WTC11 (cell line): ENCODE measurements around the gene GSTK1. TPM values are rescaled to one million over a fixed set of nuclear protein-coding genes. Genes with fewer than 3 reads are reported as not detected.

Experiments
- ATAC-seq: fragments of 200-7000 bp; cut with Tn5 transposase; 2 replicates; pipeline ENCODE4 v1.10.0; 2021; ENCODE audit warnings: mild to moderate bottlenecking, moderate library complexity
- CTCF ChIA-PET: fragments of 300-600 bp; sonication (Branson Sonifier 250); formaldehyde crosslinking; loops from one replicate; lab custom pipeline; 2021; ENCODE audit warnings: antibody characterized with exemption; lab: Charles Lee
- POLR2A ChIA-PET: fragments of 350-600 bp; sonication (Branson Sonifier 250); formaldehyde crosslinking; loops from one replicate; lab custom pipeline; 2021; ENCODE audit warnings: antibody characterized with exemption; lab: Charles Lee
- DNase-seq: peaks from one replicate; pipeline ENCODE4 v3.0.0; 2021; ENCODE audit warnings: low spot score
- H3K27ac Mint-ChIP-seq: 2 replicates; pipeline ENCODE4 v1.8.0; 2021; ENCODE audit warnings: mixed read lengths
- H3K27me3 Mint-ChIP-seq: 2 replicates; pipeline ENCODE4 v1.8.0; 2021; ENCODE audit warnings: low read depth, mild to moderate bottlenecking, moderate library complexity, mixed read lengths
- H3K36me3 Mint-ChIP-seq: 2 replicates; pipeline ENCODE4 v1.8.0; 2021; ENCODE audit warnings: mixed read lengths
- H3K4me1 Mint-ChIP-seq: 2 replicates; pipeline ENCODE4 v1.8.0; 2022; ENCODE audit warnings: mixed read lengths
- H3K4me3 Mint-ChIP-seq: 2 replicates; pipeline ENCODE4 v1.8.0; 2021; ENCODE audit warnings: mild to moderate bottlenecking, moderate library complexity, mixed read lengths
- H3K9me3 Mint-ChIP-seq: 2 replicates; pipeline ENCODE4 v1.8.0; 2021; ENCODE audit warnings: mixed read lengths
- AR ChIP-seq: fragments of 250-450 bp; sonication (Bioruptor Pico); IDR thresholded peaks from 2 replicates; pipeline ENCODE4 v1.9.0; 2021; ENCODE audit warnings: mild to moderate bottlenecking
- EMX1 ChIP-seq: fragments of 250-450 bp; sonication (Bioruptor Pico); IDR thresholded peaks from 2 replicates; pipeline ENCODE4 v1.8.0; 2021; ENCODE audit warnings: mild to moderate bottlenecking
- ESRRA ChIP-seq: sonication (generic); formaldehyde crosslinking; IDR thresholded peaks from 2 replicates; pipeline ENCODE4 v1.8.1; 2022; ENCODE audit warnings: mild to moderate bottlenecking, missing genetic modification reagents, borderline replicate concordance
- GABPB1 ChIP-seq: sonication (generic); formaldehyde crosslinking; IDR thresholded peaks from 2 replicates; pipeline ENCODE4 v1.8.1; 2023; ENCODE audit warnings: mild to moderate bottlenecking, missing genetic modification reagents
- GTF2I ChIP-seq: fragments of 250-450 bp; sonication (Bioruptor Pico); conservative IDR thresholded peaks from 2 replicates; pipeline ENCODE4 v1.4.0; 2021; ENCODE audit warnings: mild to moderate bottlenecking
- NFATC4 ChIP-seq: fragments of 250-450 bp; sonication (Bioruptor Pico); IDR thresholded peaks from 2 replicates; pipeline ENCODE4 v1.9.0; 2021; ENCODE audit warnings: mild to moderate bottlenecking
- PREB ChIP-seq: sonication (generic); formaldehyde crosslinking; IDR thresholded peaks from 2 replicates; pipeline ENCODE4 v1.8.1; 2022; ENCODE audit warnings: mild to moderate bottlenecking, missing genetic modification reagents, moderate library complexity, borderline replicate concordance
- RELA ChIP-seq: sonication (generic); formaldehyde crosslinking; IDR thresholded peaks from 2 replicates; pipeline ENCODE4 v1.8.1; 2022; ENCODE audit warnings: missing genetic modification reagents, mild to moderate bottlenecking, borderline replicate concordance
- RORB ChIP-seq: fragments of 250-450 bp; sonication (Bioruptor Pico); IDR thresholded peaks from 2 replicates; pipeline ENCODE4 v1.9.0; 2021; ENCODE audit warnings: mild to moderate bottlenecking
- TCF7 ChIP-seq: sonication (generic); formaldehyde crosslinking; IDR thresholded peaks from 2 replicates; pipeline ENCODE4 v1.8.0; 2022; ENCODE audit warnings: mild to moderate bottlenecking, low read depth, missing genetic modification reagents, moderate library complexity
- ZNF317 ChIP-seq: sonication (generic); formaldehyde crosslinking; IDR thresholded peaks from 2 replicates; pipeline ENCODE4 v1.8.1; 2023; ENCODE audit warnings: low read depth, mild to moderate bottlenecking, moderate library complexity, missing genetic modification reagents, borderline replicate concordance
- ZNF425 ChIP-seq: fragments of 250-450 bp; sonication (Bioruptor Pico); conservative IDR thresholded peaks from 2 replicates; pipeline ENCODE4 v1.9.0; 2021; ENCODE audit warnings: mild to moderate bottlenecking
- ZNF671 ChIP-seq: fragments of 250-450 bp; sonication (Bioruptor Pico); IDR thresholded peaks from 2 replicates; pipeline ENCODE4 v1.8.0; 2021; ENCODE audit warnings: mild to moderate bottlenecking
- total RNA-seq: library from RNA; stranded (reverse); gene quantifications from 3 replicates; pipeline ENCODE4 v1.2.3, GENCODE V29; 2021
- TF ChIP-seq, protein P1 (sequence below): sonication (generic); formaldehyde crosslinking; IDR thresholded peaks from 2 replicates; pipeline ENCODE4 v1.8.1; 2023; ENCODE audit warnings: mild to moderate bottlenecking, moderate library complexity, missing genetic modification reagents
- TF ChIP-seq, protein P2 (sequence below): sonication (generic); formaldehyde crosslinking; IDR thresholded peaks from 2 replicates; pipeline ENCODE4 v1.8.1; 2023; ENCODE audit warnings: mild to moderate bottlenecking, missing genetic modification reagents, moderate library complexity
- TF ChIP-seq, protein P3 (sequence below): fragments of 200-600 bp; IDR thresholded peaks from 2 replicates; pipeline ENCODE4 v1.8.0; 2022; ENCODE audit warnings: antibody characterized with exemption

Gene GSTK1
- total RNA-seq, 1 experiment from 2014 or later, result 30.1 TPM

- no peak for TF ChIP-seq ESRRA (CRISPR knock-in tag)
- no peak for TF ChIP-seq ZNF425 (CRISPR knock-in tag)
- no peak for TF ChIP-seq RORB (CRISPR knock-in tag)
- no peak for TF ChIP-seq EMX1 (CRISPR knock-in tag)
- no peak for TF ChIP-seq GTF2I (CRISPR knock-in tag)
- no peak for TF ChIP-seq TCF7 (CRISPR knock-in tag)
- TF ChIP-seq AR (CRISPR knock-in tag), result no peak
- TF ChIP-seq PREB, result no peak
- TF ChIP-seq ZNF317 (CRISPR knock-in tag), result no peak
- TF ChIP-seq NFATC4, result no peak
Observed at GRCh38 chr7:143271240-143271639, 8.0 kb downstream of the GSTK1 start (continued).

GRCh38 chr7:143272871-143273270 lies 9.6 kb downstream of the GSTK1 start:
- Mint-ChIP-seq H3K4me1 (no peaks in the 10 kb centered on the region), H3K27me3 (no peaks in the 10 kb centered on the region; the same call in none of the 2 replicates), H3K27ac (no peak overlapping the region), H3K36me3 (no peaks in the 10 kb centered on the region; the same call in 1 of the 2 replicates), H3K4me3 (no peak overlapping the region), H3K9me3 (peaks cover 4% of the 10 kb centered on the region; the same call in 1 of the 2 replicates)
- ATAC-seq, result no peak
- DNase-seq, result no peak
- CTCF ChIA-PET, result interaction anchor here (0.9 kb wide), 1 partner anchor 15 kb away, joined by 3 read pairs; the partner anchor contains the start of gene CASP2
- no peak for TF ChIP-seq GABPB1 (CRISPR knock-in tag)
- no peak for TF ChIP-seq RELA (CRISPR knock-in tag)
- TF ChIP-seq, protein P1, sequence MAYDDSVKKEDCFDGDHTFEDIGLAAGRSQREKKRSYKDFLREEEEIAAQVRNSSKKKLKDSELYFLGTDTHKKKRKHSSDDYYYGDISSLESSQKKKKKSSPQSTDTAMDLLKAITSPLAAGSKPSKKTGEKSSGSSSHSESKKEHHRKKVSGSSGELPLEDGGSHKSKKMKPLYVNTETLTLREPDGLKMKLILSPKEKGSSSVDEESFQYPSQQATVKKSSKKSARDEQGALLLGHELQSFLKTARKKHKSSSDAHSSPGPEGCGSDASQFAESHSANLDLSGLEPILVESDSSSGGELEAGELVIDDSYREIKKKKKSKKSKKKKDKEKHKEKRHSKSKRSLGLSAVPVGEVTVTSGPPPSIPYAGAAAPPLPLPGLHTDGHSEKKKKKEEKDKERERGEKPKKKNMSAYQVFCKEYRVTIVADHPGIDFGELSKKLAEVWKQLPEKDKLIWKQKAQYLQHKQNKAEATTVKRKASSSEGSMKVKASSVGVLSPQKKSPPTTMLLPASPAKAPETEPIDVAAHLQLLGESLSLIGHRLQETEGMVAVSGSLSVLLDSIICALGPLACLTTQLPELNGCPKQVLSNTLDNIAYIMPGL (CRISPR knock-in tag), result no peak
- TF ChIP-seq, protein P2, sequence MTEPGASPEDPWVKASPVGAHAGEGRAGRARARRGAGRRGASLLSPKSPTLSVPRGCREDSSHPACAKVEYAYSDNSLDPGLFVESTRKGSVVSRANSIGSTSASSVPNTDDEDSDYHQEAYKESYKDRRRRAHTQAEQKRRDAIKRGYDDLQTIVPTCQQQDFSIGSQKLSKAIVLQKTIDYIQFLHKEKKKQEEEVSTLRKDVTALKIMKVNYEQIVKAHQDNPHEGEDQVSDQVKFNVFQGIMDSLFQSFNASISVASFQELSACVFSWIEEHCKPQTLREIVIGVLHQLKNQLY, result no peak
- no peak for TF ChIP-seq PREB
- TF ChIP-seq, protein P3, sequence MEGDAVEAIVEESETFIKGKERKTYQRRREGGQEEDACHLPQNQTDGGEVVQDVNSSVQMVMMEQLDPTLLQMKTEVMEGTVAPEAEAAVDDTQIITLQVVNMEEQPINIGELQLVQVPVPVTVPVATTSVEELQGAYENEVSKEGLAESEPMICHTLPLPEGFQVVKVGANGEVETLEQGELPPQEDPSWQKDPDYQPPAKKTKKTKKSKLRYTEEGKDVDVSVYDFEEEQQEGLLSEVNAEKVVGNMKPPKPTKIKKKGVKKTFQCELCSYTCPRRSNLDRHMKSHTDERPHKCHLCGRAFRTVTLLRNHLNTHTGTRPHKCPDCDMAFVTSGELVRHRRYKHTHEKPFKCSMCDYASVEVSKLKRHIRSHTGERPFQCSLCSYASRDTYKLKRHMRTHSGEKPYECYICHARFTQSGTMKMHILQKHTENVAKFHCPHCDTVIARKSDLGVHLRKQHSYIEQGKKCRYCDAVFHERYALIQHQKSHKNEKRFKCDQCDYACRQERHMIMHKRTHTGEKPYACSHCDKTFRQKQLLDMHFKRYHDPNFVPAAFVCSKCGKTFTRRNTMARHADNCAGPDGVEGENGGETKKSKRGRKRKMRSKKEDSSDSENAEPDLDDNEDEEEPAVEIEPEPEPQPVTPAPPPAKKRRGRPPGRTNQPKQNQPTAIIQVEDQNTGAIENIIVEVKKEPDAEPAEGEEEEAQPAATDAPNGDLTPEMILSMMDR, result no peak
- no peak for TF ChIP-seq ZNF671 (CRISPR knock-in tag)
- POLR2A ChIA-PET, result interaction anchor here (0.7 kb wide), 1 partner anchor 10 kb away, joined by 5 read pairs; the partner anchor contains the start of gene GSTK1
